ENCODE results near the gene TOX2.

DNA sequence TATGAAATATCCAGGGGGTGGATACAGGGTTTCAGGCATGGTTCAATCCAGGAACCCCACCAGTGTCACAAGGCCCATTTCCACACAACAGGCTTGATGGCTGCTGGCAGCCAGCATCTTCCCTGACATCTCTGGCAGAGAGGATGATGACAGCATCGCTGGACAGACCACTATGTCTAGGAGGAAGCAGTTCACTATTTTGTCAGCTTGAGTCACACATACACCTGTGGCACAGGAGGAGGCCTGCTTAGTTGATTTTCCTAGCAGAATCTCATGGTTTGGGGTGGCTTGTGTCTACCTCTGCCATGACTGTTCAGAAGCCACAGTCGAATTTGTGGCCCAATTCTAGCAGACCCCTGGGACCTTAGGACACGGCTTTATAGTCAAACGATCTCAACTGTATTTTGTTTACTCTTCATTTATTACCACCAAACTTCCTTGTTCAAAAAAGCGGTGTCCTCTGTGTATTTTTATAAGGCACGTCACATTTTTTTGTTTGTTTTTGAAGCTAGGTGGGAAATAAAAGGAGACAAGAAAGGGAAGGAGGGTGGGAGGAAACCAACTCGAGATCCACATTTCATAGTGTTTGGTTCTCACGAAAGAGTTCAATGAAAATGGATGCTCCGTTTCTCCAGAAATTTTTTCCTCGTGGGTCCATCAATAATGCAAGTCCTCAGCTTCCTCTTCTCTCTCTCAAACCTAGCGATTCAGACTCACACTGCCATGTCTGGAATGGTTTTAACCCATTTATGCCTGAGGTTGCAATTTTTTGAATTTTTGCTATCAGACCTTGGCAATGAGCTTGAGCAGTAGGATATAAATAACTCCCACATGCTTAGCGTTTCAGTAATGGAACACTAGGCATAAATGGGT lies 94.4 kb downstream of the TOX2 start:
- TF ChIP-seq, protein P1, sequence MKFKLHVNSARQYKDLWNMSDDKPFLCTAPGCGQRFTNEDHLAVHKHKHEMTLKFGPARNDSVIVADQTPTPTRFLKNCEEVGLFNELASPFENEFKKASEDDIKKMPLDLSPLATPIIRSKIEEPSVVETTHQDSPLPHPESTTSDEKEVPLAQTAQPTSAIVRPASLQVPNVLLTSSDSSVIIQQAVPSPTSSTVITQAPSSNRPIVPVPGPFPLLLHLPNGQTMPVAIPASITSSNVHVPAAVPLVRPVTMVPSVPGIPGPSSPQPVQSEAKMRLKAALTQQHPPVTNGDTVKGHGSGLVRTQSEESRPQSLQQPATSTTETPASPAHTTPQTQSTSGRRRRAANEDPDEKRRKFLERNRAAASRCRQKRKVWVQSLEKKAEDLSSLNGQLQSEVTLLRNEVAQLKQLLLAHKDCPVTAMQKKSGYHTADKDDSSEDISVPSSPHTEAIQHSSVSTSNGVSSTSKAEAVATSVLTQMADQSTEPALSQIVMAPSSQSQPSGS (tag by site-specific recombination; IDR thresholded peaks at IDR 0.05; ENCODE audit: low read depth), result no peak
- TF ChIP-seq, protein P2, sequence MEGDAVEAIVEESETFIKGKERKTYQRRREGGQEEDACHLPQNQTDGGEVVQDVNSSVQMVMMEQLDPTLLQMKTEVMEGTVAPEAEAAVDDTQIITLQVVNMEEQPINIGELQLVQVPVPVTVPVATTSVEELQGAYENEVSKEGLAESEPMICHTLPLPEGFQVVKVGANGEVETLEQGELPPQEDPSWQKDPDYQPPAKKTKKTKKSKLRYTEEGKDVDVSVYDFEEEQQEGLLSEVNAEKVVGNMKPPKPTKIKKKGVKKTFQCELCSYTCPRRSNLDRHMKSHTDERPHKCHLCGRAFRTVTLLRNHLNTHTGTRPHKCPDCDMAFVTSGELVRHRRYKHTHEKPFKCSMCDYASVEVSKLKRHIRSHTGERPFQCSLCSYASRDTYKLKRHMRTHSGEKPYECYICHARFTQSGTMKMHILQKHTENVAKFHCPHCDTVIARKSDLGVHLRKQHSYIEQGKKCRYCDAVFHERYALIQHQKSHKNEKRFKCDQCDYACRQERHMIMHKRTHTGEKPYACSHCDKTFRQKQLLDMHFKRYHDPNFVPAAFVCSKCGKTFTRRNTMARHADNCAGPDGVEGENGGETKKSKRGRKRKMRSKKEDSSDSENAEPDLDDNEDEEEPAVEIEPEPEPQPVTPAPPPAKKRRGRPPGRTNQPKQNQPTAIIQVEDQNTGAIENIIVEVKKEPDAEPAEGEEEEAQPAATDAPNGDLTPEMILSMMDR (tag by site-specific recombination; IDR thresholded peaks at IDR 0.05), result no peak
- TF ChIP-seq, protein P3, sequence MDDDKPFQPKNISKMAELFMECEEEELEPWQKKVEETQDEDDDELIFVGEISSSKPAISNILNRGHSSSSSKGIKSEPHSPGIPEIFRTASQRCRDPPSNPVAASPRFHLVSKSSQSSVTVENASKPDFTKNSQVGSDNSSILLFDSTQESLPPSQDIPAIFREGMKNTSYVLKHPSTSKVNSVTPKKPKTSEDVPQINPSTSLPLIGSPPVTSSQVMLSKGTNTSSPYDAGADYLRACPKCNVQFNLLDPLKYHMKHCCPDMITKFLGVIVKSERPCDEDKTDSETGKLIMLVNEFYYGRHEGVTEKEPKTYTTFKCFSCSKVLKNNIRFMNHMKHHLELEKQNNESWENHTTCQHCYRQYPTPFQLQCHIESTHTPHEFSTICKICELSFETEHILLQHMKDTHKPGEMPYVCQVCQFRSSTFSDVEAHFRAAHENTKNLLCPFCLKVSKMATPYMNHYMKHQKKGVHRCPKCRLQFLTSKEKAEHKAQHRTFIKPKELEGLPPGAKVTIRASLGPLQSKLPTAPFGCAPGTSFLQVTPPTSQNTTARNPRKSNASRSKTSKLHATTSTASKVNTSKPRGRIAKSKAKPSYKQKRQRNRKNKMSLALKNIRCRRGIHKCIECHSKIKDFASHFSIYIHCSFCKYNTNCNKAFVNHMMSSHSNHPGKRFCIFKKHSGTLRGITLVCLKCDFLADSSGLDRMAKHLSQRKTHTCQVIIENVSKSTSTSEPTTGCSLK (tag by site-specific recombination; IDR thresholded peaks at IDR 0.05), result no peak
- no peak for TF ChIP-seq ZSCAN30 (tag by site-specific recombination; IDR thresholded peaks at IDR 0.05)
- no peak for TF ChIP-seq ZNF707 (tag by site-specific recombination; IDR thresholded peaks at IDR 0.05)
- no peak for TF ChIP-seq ZNF10 (tag by site-specific recombination; IDR thresholded peaks at IDR 0.05)
- TF ChIP-seq ZNF560 (tag by site-specific recombination; IDR thresholded peaks at IDR 0.05; ENCODE audit: borderline replicate concordance), result no peak

All from HEK293 (cell line).